CD8-positive, alpha-beta memory T cell (primary cell): Measurements from ENCODE around the gene KDSR. TPM values are rescaled to one million over a fixed set of nuclear protein-coding genes. Genes with fewer than 3 reads are reported as not detected.

ENCODE experiments used
- CTCF ChIA-PET: fragments of 350-600 bp; sonication (Branson Sonifier 250); formaldehyde crosslinking; loops from one replicate; lab custom pipeline; 2021; ENCODE audit warnings: antibody characterized with exemption; lab: Charles Lee
- POLR2A ChIA-PET: fragments of 350-600 bp; sonication (Branson Sonifier 250); formaldehyde crosslinking; loops from one replicate; lab custom pipeline; 2021; ENCODE audit warnings: antibody characterized with exemption; lab: Charles Lee
- DNase-seq, 5 donors: peaks; one replicate each; pipeline versions ENCODE4 v3.0.0 to v3.0.0-alpha.2; 2020 to 2022; ENCODE audit warnings: mixed read lengths in 1 of 5
- H3K27ac ChIP-seq: one replicate; pipeline ENCODE4 v1.7.0; 2013; ENCODE audit warnings: low read depth, mild to moderate bottlenecking, low read length, moderate library complexity
- H3K27me3 ChIP-seq: 2 replicates; pipeline ENCODE4 v1.7.0; 2013; ENCODE audit warnings: low read length, mild to moderate bottlenecking; ENCODE audit not compliant: insufficient read depth, poor library complexity, severe bottlenecking
- H3K36me3 ChIP-seq: 2 replicates; pipeline ENCODE4 v1.7.0; 2013; ENCODE audit warnings: mild to moderate bottlenecking, low read length, moderate library complexity; ENCODE audit not compliant: insufficient read depth
- H3K4me1 ChIP-seq: 2 replicates; pipeline ENCODE4 v1.7.0; 2013; ENCODE audit warnings: mild to moderate bottlenecking, low read length, moderate library complexity; ENCODE audit not compliant: insufficient read depth
- H3K4me3 ChIP-seq: 2 replicates; pipeline ENCODE4 v1.7.0; 2013; ENCODE audit warnings: mild to moderate bottlenecking, low read length
- H3K9me3 ChIP-seq: 2 replicates; pipeline ENCODE4 v1.7.0; 2013; ENCODE audit warnings: mild to moderate bottlenecking, low read length
- H3K27ac Mint-ChIP-seq, 8 donors: one replicate each; pipeline ENCODE4 v1.8.0; 2020 to 2021; ENCODE audit warnings: mixed read lengths in 8 of 8, mild to moderate bottlenecking in 6 of 8, inconsistent platforms in 3 of 8, moderate library complexity in 3 of 8
- H3K27me3 Mint-ChIP-seq, 2 donors: one replicate each; pipeline ENCODE4 v1.8.0; 2020 to 2021; ENCODE audit warnings: mixed read lengths in 2 of 2, mild to moderate bottlenecking in 1 of 2, moderate library complexity in 1 of 2
- H3K36me3 Mint-ChIP-seq, 3 donors: one replicate each; pipeline ENCODE4 v1.8.0; 2020 to 2021; ENCODE audit warnings: mixed read lengths in 3 of 3, inconsistent platforms in 1 of 3, mild to moderate bottlenecking in 1 of 3
- H3K4me1 Mint-ChIP-seq, 3 donors: one replicate each; pipeline ENCODE4 v1.8.0; 2020 to 2021; ENCODE audit warnings: mixed read lengths in 3 of 3, inconsistent platforms in 1 of 3, mild to moderate bottlenecking in 1 of 3
- H3K4me3 Mint-ChIP-seq, 7 donors: one replicate each; pipeline ENCODE4 v1.8.0; 2020 to 2021; ENCODE audit warnings: mixed read lengths in 7 of 7, mild to moderate bottlenecking in 6 of 7, moderate library complexity in 4 of 7, inconsistent platforms in 2 of 7
- H3K9me3 Mint-ChIP-seq, 5 donors: one replicate each; pipeline ENCODE4 v1.8.0; 2020 to 2022; ENCODE audit warnings: mixed read lengths in 5 of 5, mild to moderate bottlenecking in 3 of 5, moderate library complexity in 2 of 5, inconsistent platforms in 1 of 5
- polyA plus RNA-seq: library from polyadenylated mRNA; unstranded; fragments of 300-500 nt; fragmentation: Illumina TruSeq; gene quantifications from one replicate; pipeline ENCODE4 v1.2.3, GENCODE V29; 2021
- total RNA-seq, 2 experiments: library from RNA; stranded (reverse); gene quantifications; one replicate each; pipeline ENCODE4 v1.2.3, GENCODE V29; 2021

KDSR gene
- total and polyA plus RNA-seq, 3 experiments from 2014 or later: 52.1 to 103 (median 55.3) TPM

- peaks cover 1% of the 10 kb centered on the region for H3K4me1 ChIP-seq
- Mint-ChIP-seq H3K27me3 (no peaks in the 10 kb centered on the region), H3K4me1 (peaks cover 8 to 18% (median 15%) of the 10 kb centered on the region in 3 donors), H3K27ac (peak overlapping the region in 2 of 8 donors; percentile 27 to 57), H3K9me3 (no peaks in the 10 kb centered on the region), H3K36me3 (peaks cover 0 to 10% (median 5%) of the 10 kb centered on the region in 3 donors), H3K4me3 (peak overlapping the region in 1 of 7 donors; percentile 29)
- ChIA-PET POLR2A (no interaction called here), CTCF (interaction anchor here (0.9 to 7.0 kb wide), 7 partner anchors 11 to 309 kb away, joined by 3 to 86 read pairs (median 5); no protein-coding TSS in a partner anchor)
- no peaks in the 10 kb centered on the region for H3K27me3 ChIP-seq
- no peak overlapping the region for H3K4me3 ChIP-seq
- H3K36me3 ChIP-seq: no peaks in the 10 kb centered on the region
- no peak overlapping the region for H3K27ac ChIP-seq
- DNase-seq: no peak
- no peaks in the 10 kb centered on the region for H3K9me3 ChIP-seq
These were observed 41.0 kb downstream of the KDSR start for GRCh38 chr18:63326011-63326410.

DNA sequence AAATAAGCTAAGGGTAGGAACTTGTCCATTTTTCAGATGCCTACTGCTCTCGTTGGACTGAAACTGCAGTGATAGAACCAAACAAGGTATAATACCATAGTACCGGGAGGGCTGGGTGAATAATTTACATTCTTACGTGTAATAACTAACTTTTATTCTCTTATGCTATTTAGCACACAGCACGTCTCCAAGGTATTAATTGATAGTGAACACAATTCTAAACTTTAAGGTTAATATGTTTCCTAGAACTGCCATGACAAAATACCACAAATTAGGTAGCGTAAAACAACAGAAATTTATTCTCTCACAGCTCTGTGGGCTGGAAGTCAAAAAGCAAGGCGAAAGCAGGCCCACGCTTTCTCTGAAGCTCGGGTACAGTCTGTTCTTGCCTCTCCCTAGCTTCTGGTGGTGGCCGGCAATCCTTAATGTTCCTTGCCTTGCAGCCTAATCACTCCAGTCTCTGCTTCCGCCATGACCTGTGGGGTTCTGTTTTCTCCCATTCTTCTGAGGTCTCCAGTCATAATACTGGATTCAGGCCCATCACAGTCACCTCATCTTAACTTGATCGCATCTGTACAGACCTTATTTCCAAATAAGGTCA, 41.8 kb downstream of the KDSR start:
- Histone ChIP-seq H3K9me3 (no peaks in the 10 kb centered on the region), H3K4me3 (no peak overlapping the region), H3K4me1 (peaks cover 6% of the 10 kb centered on the region), H3K27me3 (no peaks in the 10 kb centered on the region), H3K27ac (no peak overlapping the region), H3K36me3 (no peaks in the 10 kb centered on the region)
- no peak for DNase-seq
- ChIA-PET CTCF (interaction anchor here (0.9 to 7.0 kb wide), 8 partner anchors 15 to 309 kb away, joined by 3 to 86 read pairs (median 8); no protein-coding TSS in a partner anchor), POLR2A (no interaction called here)
- no peaks in the 10 kb centered on the region for H3K27me3 Mint-ChIP-seq
- H3K27ac Mint-ChIP-seq: peak overlapping the region in 1 of 8 donors; percentile 53
- no peaks in the 10 kb centered on the region for H3K9me3 Mint-ChIP-seq
- H3K4me1 Mint-ChIP-seq: peaks cover 11 to 22% (median 19%) of the 10 kb centered on the region in 3 donors
- peaks cover 0 to 5% (median under 1%) of the 10 kb centered on the region in 3 donors for H3K36me3 Mint-ChIP-seq
- peak overlapping the region in 1 of 7 donors; percentile 14 for H3K4me3 Mint-ChIP-seq

GRCh38 chr18:63322908-63323634, 43.9 kb downstream of the KDSR start:
- H3K27ac Mint-ChIP-seq: peak overlapping the region in 7 of 8 donors; percentile 0 to 86 (median 60)
- Histone ChIP-seq H3K27me3 (no peaks in the 10 kb centered on the region), H3K4me1 (peaks cover 6% of the 10 kb centered on the region), H3K9me3 (no peaks in the 10 kb centered on the region), H3K36me3 (no peaks in the 10 kb centered on the region), H3K4me3 (no peak overlapping the region), H3K27ac (no peak overlapping the region)
- no peaks in the 10 kb centered on the region for H3K9me3 Mint-ChIP-seq
- peaks cover 13 to 28% (median 27%) of the 10 kb centered on the region in 3 donors for H3K4me1 Mint-ChIP-seq
- ChIA-PET CTCF (interaction anchor here (0.6 to 7.0 kb wide), 25 partner anchors 8 to 307 kb away, joined by 3 to 86 read pairs (median 4); no protein-coding TSS in a partner anchor), POLR2A (interaction anchor here (0.7 to 1.6 kb wide), 3 partner anchors 160 to 192 kb away, joined by 3 to 4 read pairs (median 3); no protein-coding TSS in a partner anchor)
- DNase-seq: peak in 4 of 5 donors; percentile 34 to 73 (median 60)
- peak overlapping the region in 2 of 7 donors; percentile 21 to 54 for H3K4me3 Mint-ChIP-seq
- no peaks in the 10 kb centered on the region for H3K27me3 Mint-ChIP-seq
- peaks cover 0 to 12% (median under 1%) of the 10 kb centered on the region in 3 donors for H3K36me3 Mint-ChIP-seq

GRCh38 chr18:63322206-63322605, 44.8 kb downstream of the KDSR start:
- no peak for DNase-seq
- H3K27me3 ChIP-seq: no peaks in the 10 kb centered on the region
- H3K27ac ChIP-seq: no peak overlapping the region
- H3K9me3 ChIP-seq: no peaks in the 10 kb centered on the region
- CTCF ChIA-PET: interaction anchor here (1.1 to 7.0 kb wide), 16 partner anchors 10 to 306 kb away, joined by 3 to 86 read pairs (median 6); no protein-coding TSS in a partner anchor
- Mint-ChIP-seq H3K4me3 (peak overlapping the region in 5 of 7 donors; percentile 17 to 92 (median 36)), H3K36me3 (peaks cover 0 to 16% (median 4%) of the 10 kb centered on the region in 3 donors), H3K27me3 (no peaks in the 10 kb centered on the region), H3K27ac (peak overlapping the region in 6 of 8 donors; percentile 2 to 91 (median 64)), H3K4me1 (peaks cover 15 to 35% (median 33%) of the 10 kb centered on the region in 3 donors), H3K9me3 (no peaks in the 10 kb centered on the region)
- H3K36me3 ChIP-seq: no peaks in the 10 kb centered on the region
- no peak overlapping the region for H3K4me3 ChIP-seq
- POLR2A ChIA-PET: interaction anchor here (0.6 to 1.6 kb wide), 5 partner anchors 45 to 191 kb away, joined by 3 to 5 read pairs (median 3); no protein-coding TSS in a partner anchor
- peaks cover 6% of the 10 kb centered on the region for H3K4me1 ChIP-seq

DNA sequence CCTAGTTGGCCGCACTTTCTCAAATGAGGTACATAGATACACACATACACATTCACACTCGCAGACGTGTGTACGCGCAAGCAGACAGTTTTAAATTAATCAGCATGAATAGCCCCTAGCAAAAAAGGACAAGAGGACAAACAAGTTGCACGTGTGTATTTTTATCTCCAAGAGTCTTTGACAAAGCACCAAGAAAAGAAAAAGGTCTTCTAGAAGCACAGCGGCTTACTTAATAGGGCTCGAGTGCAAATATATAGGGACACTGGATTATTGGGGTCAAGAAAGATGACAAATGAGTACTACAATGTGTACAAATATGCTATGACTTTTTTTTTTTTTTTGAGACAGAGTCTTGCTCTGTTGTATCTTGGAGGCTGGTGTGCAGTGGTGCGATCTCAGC, 45.7 kb downstream of the KDSR start:
- peak overlapping the region; percentile 54 to 92 (median 87) for H3K4me3 Mint-ChIP-seq
- H3K9me3 ChIP-seq: no peaks in the 10 kb centered on the region
- H3K27me3 Mint-ChIP-seq: no peaks in the 10 kb centered on the region
- H3K36me3 Mint-ChIP-seq: peaks cover 0 to 16% (median 4%) of the 10 kb centered on the region in 3 donors
- H3K27ac ChIP-seq: no peak overlapping the region
- ChIA-PET CTCF (interaction anchor here (0.6 to 7.0 kb wide), 7 partner anchors 55 to 305 kb away, joined by 3 to 86 read pairs (median 29); no protein-coding TSS in a partner anchor), POLR2A (interaction anchor here (0.5 to 1.0 kb wide), 4 partner anchors 46 to 189 kb away, joined by 3 to 5 read pairs (median 4); no protein-coding TSS in a partner anchor)
- no peaks in the 10 kb centered on the region for H3K9me3 Mint-ChIP-seq
- H3K4me3 ChIP-seq: no peak overlapping the region
- H3K27me3 ChIP-seq: no peaks in the 10 kb centered on the region
- peaks cover 6% of the 10 kb centered on the region for H3K4me1 ChIP-seq
- no peaks in the 10 kb centered on the region for H3K36me3 ChIP-seq
- H3K4me1 Mint-ChIP-seq: peaks cover 22 to 44% (median 42%) of the 10 kb centered on the region in 3 donors
- peak overlapping the region; percentile 3 to 94 (median 86) for H3K27ac Mint-ChIP-seq
- DNase-seq: no peak

DNA sequence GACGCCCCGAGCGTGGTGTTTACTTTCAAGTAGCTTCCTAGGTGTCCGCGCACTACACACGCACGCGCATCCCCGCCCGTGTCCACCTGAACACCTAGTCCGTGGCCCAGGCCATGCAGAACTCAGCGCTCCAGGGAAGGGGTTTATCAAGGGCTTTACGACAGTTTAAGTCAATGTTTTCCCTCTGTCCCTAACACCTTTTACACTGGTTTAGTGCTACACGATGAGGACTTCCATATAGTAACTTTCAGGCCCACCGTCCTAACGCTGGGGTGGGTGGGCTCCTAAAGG, 46.1 kb downstream of the KDSR start:
- peaks cover 0 to 16% (median 4%) of the 10 kb centered on the region in 3 donors for H3K36me3 Mint-ChIP-seq

DNA sequence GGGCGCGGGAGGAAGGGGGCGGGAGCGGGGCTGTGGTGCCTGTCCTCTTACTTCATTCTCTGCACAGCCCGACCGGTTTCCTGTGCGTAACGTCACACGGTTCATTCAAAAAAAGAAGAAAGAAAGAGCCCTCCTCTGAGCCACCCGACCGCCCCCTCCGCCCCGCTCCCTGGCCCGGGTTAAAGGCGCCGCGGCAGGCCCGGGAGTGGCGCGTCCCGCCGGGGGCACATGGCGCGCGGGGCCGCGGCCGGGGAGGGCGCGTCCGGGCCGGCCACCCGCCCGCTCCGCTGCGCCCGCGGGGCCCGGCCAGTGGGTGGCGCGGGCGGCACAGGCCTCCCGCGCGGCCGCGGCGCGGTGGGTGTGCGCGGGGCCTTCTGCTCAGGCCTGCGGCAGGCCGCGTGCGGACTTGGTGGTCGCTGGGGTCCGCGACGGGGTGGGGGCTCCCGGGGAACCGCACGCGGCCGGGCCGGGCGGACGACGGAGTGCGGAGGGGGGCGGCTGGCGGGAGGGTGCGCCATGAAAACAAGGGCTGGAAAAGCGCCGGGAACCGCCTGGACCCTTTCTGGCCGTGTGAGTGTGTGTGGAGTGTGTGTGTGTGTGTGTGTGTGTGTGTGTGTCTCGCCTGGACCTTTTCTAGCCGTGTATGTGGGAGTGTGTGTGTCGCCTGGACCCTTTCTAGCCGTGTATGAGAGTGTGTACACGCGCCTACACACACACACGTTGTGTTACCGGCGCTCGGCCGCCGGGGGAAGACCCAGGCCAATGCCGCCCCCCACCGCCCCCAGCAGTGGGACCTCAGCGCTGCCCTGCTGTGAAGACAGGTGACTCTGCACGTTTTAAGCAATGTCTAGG, 46.7 kb downstream of the KDSR start:
- Mint-ChIP-seq H3K9me3 (no peaks in the 10 kb centered on the region), H3K27me3 (no peaks in the 10 kb centered on the region), H3K4me3 (peak overlapping the region; percentile 87 to 99 (median 92)), H3K36me3 (peaks cover 0 to 16% (median 4%) of the 10 kb centered on the region in 3 donors), H3K4me1 (peaks cover 28 to 54% (median 52%) of the 10 kb centered on the region in 3 donors), H3K27ac (peak overlapping the region; percentile 65 to 95 (median 90))
- no peak overlapping the region for H3K27ac ChIP-seq
- DNase-seq: peak; percentile 81 to 93 (median 89)
- H3K27me3 ChIP-seq: no peaks in the 10 kb centered on the region
- ChIA-PET POLR2A (interaction anchor here (0.5 to 2.9 kb wide), 7 partner anchors 18 to 189 kb away, joined by 3 to 21 read pairs (median 9); no protein-coding TSS in a partner anchor), CTCF (interaction anchor here (0.6 to 6.2 kb wide), 14 partner anchors 20 to 304 kb away, joined by 3 to 144 read pairs (median 20); no protein-coding TSS in a partner anchor)
- H3K4me3 ChIP-seq: peak overlapping the region; percentile 34
- H3K4me1 ChIP-seq: peaks cover 11% of the 10 kb centered on the region
- no peaks in the 10 kb centered on the region for H3K36me3 ChIP-seq
- no peaks in the 10 kb centered on the region for H3K9me3 ChIP-seq

More for the DNA sequence above, 46.1 kb downstream of the KDSR start:
- no peaks in the 10 kb centered on the region for H3K36me3 ChIP-seq
- Mint-ChIP-seq H3K4me1 (peaks cover 25 to 48% (median 46%) of the 10 kb centered on the region in 3 donors), H3K9me3 (no peaks in the 10 kb centered on the region), H3K27me3 (no peaks in the 10 kb centered on the region), H3K4me3 (peak overlapping the region; percentile 54 to 92 (median 87)), H3K27ac (peak overlapping the region; percentile 65 to 95 (median 88))
- peak overlapping the region; percentile 34 for H3K4me3 ChIP-seq
- POLR2A ChIA-PET: interaction anchor here (0.5 to 1.0 kb wide), 2 partner anchors 46 to 189 kb away, joined by 3 to 5 read pairs; no protein-coding TSS in a partner anchor
- H3K9me3 ChIP-seq: no peaks in the 10 kb centered on the region
- peaks cover 6% of the 10 kb centered on the region for H3K4me1 ChIP-seq
- CTCF ChIA-PET: interaction anchor here (0.6 to 6.2 kb wide), 6 partner anchors 54 to 305 kb away, joined by 3 to 52 read pairs (median 16); no protein-coding TSS in a partner anchor
- no peak overlapping the region for H3K27ac ChIP-seq
- H3K27me3 ChIP-seq: no peaks in the 10 kb centered on the region
- DNase-seq: no peak
